Left lung (tissue), 10 donors: Measurements from ENCODE around the gene HOXB4. TPM values are rescaled to one million over a fixed set of nuclear protein-coding genes. Genes with fewer than 3 reads are reported as not detected.

Experiments used
- ATAC-seq: fragments of 200-7000 bp; cut with Tn5 transposase; one replicate; pipeline ENCODE4 v1.9.1; 2020; ENCODE audit warnings: moderate library complexity
- DNase-seq, 4 donors: peaks; one replicate each; pipeline ENCODE4 v3.0.0-alpha.2; 2013 to 2020
- H3K27ac ChIP-seq, 2 donors: fragments of 200-600 bp; sonication (generic) in 1 of 2; one replicate each; pipeline versions ENCODE4 v1.5.0 to v1.8.0; 2020 to 2021
- H3K27me3 ChIP-seq, 2 donors: fragments of 200-600 bp; sonication (generic) in 1 of 2; one replicate each; pipeline versions ENCODE4 v1.5.0 to v1.8.0; 2020 to 2021
- H3K36me3 ChIP-seq, 2 donors: fragments of 200-600 bp; sonication (generic) in 1 of 2; one replicate each; pipeline versions ENCODE4 v1.5.0 to v1.8.0; 2020 to 2021
- H3K4me1 ChIP-seq, 2 donors: fragments of 200-600 bp; one replicate each; pipeline ENCODE4 v1.8.0; 2021
- H3K4me3 ChIP-seq, 2 donors: fragments of 200-600 bp; sonication (generic) in 1 of 2; one replicate each; pipeline versions ENCODE4 v1.5.0 to v1.8.0; 2020 to 2021; ENCODE audit warnings: mild to moderate bottlenecking in 1 of 2
- H3K9me3 ChIP-seq, 2 donors: fragments of 200-600 bp; sonication (generic) in 1 of 2; one replicate each; pipeline versions ENCODE4 v1.5.0 to v1.8.0; 2020 to 2021
- intact Hi-C, 2 donors: fragments of 100-400 bp; cut with DNase I; formaldehyde crosslinking; loops; one replicate each; pipeline versions ENCODE4 v1.11.2 to v1.14.2; 2022
- polyA plus RNA-seq, 6 donors: library from polyadenylated mRNA; unstranded; fragments of 120-200 nt; gene quantifications; one replicate each; pipeline ENCODE4 v1.2.1, GENCODE V29; 2013; ENCODE audit not compliant: insufficient read length in 6 of 6
- total RNA-seq, 2 donors: library from RNA; stranded (reverse); fragmentation: NEBNext Ultra II Directional; extraction: Animal tissue kit (Norgen Biotek cat#: 25700); gene quantifications; one replicate each; pipeline ENCODE4 v1.2.1, GENCODE V29; 2021
- TF ChIP-seq, protein P1 (sequence below), 2 donors: fragments of 200-600 bp; sonication (generic) in 1 of 2; IDR thresholded peaks; one replicate each; pipeline versions ENCODE4 v1.5.0 to v1.8.0; 2021; ENCODE audit warnings: antibody characterized with exemption in 2 of 2
- donor health status: DM: no; HTN: yes; CAD: no.
- donor health status: DM: no; HTN: no; CAD: no.

HOXB4 gene
- total and polyA plus RNA-seq, 8 donors = 4.5 to 19.0 (median 12.8) TPM

DNA sequence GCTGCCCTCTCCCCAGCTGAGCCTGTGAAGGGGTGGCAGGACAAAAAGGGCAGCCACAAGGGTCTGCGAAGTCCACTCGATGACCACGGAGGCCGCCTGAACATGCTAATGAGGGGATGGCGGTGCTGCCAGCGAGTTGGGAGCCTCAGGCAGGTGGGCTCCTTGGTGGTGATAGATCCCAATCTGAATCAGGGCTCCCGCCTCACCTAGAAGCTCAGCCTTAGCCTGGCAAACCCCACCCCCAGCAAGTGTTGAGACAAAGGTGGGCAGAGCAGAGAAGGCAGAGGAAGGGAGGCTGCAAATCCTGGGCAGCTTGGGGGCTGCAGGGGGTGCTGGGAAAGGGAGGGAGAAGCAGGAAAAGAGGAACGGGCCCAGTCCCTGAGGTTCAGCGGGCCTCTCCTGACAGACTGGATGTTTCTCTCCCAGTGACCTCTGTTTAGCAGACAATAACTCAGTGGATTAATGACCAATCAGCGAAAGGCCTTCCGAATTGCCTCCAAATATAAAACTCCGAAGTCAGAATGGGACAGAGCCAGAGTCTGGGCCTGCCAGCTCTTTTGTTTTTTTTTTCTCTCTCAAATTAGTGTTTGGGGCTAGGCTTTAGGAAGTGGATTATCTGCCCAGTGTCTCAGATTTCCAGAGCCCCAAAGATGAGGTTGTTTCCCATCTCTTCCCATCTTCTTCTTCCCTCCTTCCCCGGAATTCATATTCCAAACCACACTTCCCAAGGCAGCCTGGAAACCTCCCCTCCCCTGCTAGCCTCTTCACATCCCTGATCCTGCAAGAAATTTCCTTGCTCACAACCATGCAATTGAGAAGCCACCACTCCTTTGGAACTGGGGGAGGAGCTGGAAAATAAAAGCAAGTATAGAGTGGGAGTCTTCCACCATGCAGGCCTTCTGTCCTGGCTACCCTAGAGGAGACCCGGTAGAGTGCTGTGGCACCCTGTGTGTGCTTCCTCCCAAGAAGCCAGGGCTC, 18.0 kb downstream of the HOXB4 start:
- H3K27ac ChIP-seq = peak overlapping the region; percentile 18 to 82
- peaks cover 16 to 90% of the 10 kb centered on the region in 2 donors for H3K27me3 ChIP-seq
- TF ChIP-seq, protein P1, sequence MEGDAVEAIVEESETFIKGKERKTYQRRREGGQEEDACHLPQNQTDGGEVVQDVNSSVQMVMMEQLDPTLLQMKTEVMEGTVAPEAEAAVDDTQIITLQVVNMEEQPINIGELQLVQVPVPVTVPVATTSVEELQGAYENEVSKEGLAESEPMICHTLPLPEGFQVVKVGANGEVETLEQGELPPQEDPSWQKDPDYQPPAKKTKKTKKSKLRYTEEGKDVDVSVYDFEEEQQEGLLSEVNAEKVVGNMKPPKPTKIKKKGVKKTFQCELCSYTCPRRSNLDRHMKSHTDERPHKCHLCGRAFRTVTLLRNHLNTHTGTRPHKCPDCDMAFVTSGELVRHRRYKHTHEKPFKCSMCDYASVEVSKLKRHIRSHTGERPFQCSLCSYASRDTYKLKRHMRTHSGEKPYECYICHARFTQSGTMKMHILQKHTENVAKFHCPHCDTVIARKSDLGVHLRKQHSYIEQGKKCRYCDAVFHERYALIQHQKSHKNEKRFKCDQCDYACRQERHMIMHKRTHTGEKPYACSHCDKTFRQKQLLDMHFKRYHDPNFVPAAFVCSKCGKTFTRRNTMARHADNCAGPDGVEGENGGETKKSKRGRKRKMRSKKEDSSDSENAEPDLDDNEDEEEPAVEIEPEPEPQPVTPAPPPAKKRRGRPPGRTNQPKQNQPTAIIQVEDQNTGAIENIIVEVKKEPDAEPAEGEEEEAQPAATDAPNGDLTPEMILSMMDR (IDR thresholded peaks at IDR 0.05) = no peak
- H3K9me3 ChIP-seq = no peaks in the 10 kb centered on the region
- ATAC-seq (peak; percentile 31), DNase-seq (peak in 2 of 4 donors; percentile 27 to 87)
- H3K4me1 ChIP-seq = no peaks in the 10 kb centered on the region
- intact Hi-C loops = no loop called here
- H3K36me3 ChIP-seq = no peaks in the 10 kb centered on the region
- no peak overlapping the region for H3K4me3 ChIP-seq

DNA sequence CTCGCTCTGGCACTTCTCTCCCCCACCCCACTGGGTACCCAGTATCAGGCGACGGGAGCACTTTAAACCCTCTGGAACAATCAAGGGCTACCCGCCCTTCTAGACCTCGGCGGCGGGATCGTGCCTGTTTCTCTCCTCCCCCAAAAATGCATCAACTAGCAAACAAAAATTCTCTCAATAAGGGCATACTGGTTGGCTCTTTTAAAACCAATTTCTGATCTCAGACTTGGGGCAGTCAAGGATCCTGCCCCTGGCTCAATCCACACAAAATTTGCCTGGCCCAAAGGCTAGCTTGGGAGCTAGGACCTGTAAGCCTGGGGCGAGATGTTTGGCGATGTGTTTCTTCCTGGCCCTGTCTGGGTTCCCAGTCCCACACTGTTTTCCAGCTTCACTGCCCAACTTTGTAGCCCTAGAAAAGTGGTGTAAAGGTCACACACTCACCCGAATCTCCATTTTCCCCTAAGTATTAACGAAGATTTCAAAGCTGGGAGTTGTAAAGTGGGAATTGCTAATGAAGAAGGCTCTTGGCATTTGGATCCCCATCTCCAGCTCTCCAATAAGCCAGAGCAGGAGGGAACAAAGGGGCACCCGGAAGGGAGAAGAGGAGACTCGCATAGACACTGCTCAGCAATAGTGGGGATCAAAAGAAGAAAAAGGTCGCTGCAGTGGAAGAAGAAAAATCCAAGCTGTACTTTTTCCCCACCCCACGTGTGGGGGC, 18.9 kb downstream of the HOXB4 start:
- ATAC-seq = no peak
- TF ChIP-seq, protein P1 (IDR thresholded peaks at IDR 0.05) = no peak
- Histone ChIP-seq H3K36me3 (no peaks in the 10 kb centered on the region), H3K4me3 (no peak overlapping the region), H3K27ac (peak overlapping the region; percentile 18 to 82), H3K9me3 (no peaks in the 10 kb centered on the region), H3K4me1 (no peaks in the 10 kb centered on the region), H3K27me3 (peaks cover 19 to 90% of the 10 kb centered on the region in 2 donors)
- peak in 1 of 4 donors; percentile 13 for DNase-seq
- intact Hi-C loops = no loop called here

DNA sequence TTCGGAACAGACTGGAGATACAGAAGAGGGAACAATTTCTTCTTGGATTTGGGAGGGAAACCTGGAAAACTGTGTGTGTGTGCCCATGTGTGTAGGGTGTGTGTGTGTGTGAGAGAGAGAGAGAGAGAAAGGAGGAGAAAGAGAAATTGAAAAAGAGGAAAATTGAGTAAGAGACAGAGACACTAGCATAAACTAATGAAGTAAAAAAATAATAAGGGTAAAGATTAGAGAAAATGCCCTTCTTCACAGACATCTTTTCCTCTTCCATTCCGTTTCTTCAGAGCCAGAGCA, 19.4 kb downstream of the HOXB4 start:
- TF ChIP-seq, protein P1 (IDR thresholded peaks at IDR 0.05) = no peak
- Histone ChIP-seq H3K27me3 (peaks cover 15 to 90% of the 10 kb centered on the region in 2 donors), H3K9me3 (no peaks in the 10 kb centered on the region), H3K36me3 (no peaks in the 10 kb centered on the region), H3K27ac (peak overlapping the region in 1 of 2 donors; percentile 82), H3K4me1 (no peaks in the 10 kb centered on the region), H3K4me3 (no peak overlapping the region)
- no peak for ATAC-seq
- intact Hi-C loops = no loop called here
- DNase-seq = no peak

DNA sequence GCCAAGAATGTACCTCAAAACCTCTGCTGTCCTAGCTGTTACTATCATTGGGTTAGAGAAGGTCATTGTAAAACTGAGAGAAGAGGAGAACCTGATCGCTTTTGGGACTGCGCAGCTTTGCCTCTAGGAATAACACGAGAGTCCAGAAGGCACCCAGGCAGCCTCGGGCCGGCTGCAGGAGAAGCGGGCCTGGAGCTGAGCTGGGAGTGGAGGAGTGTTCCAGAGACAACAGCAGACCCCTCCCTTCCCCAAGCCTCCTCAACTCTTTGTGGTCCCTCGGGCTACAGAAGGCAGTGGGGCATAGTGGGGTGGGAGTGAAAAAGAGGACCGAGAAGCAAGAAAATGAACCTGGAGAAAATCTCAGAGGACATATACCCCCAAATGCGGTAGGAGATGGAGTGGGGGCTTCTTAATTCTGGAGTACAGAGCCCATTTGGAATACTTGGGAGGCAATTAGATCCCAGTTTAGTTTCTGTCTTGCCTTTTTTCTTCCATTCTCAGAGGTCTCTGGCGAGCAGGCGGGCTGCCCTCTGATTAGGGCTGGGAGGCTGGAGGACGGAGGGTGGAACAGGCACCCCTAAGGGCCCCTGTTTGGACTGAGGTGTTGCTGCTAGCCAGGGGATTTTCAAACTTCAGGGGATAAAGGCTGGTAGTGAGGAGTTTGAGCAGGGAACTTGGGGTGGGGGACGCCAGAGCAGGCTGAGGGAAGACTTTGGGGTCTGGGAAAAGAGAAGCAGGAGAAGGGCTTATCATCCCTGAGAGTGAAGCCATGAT, 19.9 kb downstream of the HOXB4 start:
- DNase-seq = peak in 2 of 4 donors; percentile 15 to 22
- H3K27me3 ChIP-seq = peaks cover 15 to 90% of the 10 kb centered on the region in 2 donors
- ATAC-seq = no peak

More for the DNA sequence above, 19.9 kb downstream of the HOXB4 start:
- intact Hi-C loops = no loop called here
- Histone ChIP-seq H3K9me3 (no peaks in the 10 kb centered on the region), H3K36me3 (no peaks in the 10 kb centered on the region), H3K4me1 (no peaks in the 10 kb centered on the region), H3K4me3 (peak overlapping the region in 1 of 2 donors; percentile 13), H3K27ac (peak overlapping the region; percentile 37 to 82)
- TF ChIP-seq, protein P1 (IDR thresholded peaks at IDR 0.05) = no peak
